ENCODE results near the gene LAMC1.

GRCh38 chr1:183096894-183097293 lies 73.7 kb downstream of the LAMC1 start:
- TF ChIP-seq, protein P1, sequence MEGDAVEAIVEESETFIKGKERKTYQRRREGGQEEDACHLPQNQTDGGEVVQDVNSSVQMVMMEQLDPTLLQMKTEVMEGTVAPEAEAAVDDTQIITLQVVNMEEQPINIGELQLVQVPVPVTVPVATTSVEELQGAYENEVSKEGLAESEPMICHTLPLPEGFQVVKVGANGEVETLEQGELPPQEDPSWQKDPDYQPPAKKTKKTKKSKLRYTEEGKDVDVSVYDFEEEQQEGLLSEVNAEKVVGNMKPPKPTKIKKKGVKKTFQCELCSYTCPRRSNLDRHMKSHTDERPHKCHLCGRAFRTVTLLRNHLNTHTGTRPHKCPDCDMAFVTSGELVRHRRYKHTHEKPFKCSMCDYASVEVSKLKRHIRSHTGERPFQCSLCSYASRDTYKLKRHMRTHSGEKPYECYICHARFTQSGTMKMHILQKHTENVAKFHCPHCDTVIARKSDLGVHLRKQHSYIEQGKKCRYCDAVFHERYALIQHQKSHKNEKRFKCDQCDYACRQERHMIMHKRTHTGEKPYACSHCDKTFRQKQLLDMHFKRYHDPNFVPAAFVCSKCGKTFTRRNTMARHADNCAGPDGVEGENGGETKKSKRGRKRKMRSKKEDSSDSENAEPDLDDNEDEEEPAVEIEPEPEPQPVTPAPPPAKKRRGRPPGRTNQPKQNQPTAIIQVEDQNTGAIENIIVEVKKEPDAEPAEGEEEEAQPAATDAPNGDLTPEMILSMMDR (IDR thresholded peaks at IDR 0.05), result no peak
- TF ChIP-seq POLR2A (IDR thresholded peaks at IDR 0.05), result no peak

Data from body of pancreas (tissue), 4 donors.